ENCODE measurements around the gene EIF4B. TPM values are rescaled to one million over a fixed set of nuclear protein-coding genes. Genes with fewer than 3 reads are reported as not detected.

The EIF4B gene
- total and polyA plus RNA-seq, 2 experiments from 2014 or later: 141 to 584 TPM

- H3K4me1 ChIP-seq (ENCODE audit: insufficient read depth): peaks cover 18% of the 10 kb centered on the region; the same call in 1 of the 2 replicates
- 0 out of 2 replicates have a peak, but pooled peaks cover 9% of the 10 kb centered on the region for H3F3A ChIP-seq (replicated peaks; ENCODE audit: low read depth)
- peaks cover 15% of the 10 kb centered on the region for H3K27me3 Mint-ChIP-seq (ENCODE audit: insufficient read depth, low read depth, poor library complexity)
- no peaks in the 10 kb centered on the region; the same call in 2 of the 3 replicates for H3K9me3 Mint-ChIP-seq
- H3K27me3 ChIP-seq (ENCODE audit: insufficient read depth): peaks cover 17% of the 10 kb centered on the region; the same call in 1 of the 2 replicates
- H3K4me3 ChIP-seq: no peak overlapping the region
- TF ChIP-seq ZNF331 (CRISPR knock-in tag; IDR thresholded peaks at IDR 0.05; ENCODE audit: low read depth) (no peak), ETS1 (IDR thresholded peaks at IDR 0.05) (no peak), EZH2phosphoT487 (IDR thresholded peaks at IDR 0.05; ENCODE audit: unreplicated experiment) (no peak), JUNB (IDR thresholded peaks at IDR 0.05; ENCODE audit: unreplicated experiment) (no peak), CREB1 (CRISPR knock-in tag; IDR thresholded peaks at IDR 0.05; ENCODE audit: low read depth) (no peak), STAT1 (IDR thresholded peaks at IDR 0.05; ENCODE audit: unreplicated experiment) (no peak), ZNF462 (CRISPR knock-in tag; IDR thresholded peaks at IDR 0.05) (no peak), ZNF114 (CRISPR knock-in tag; IDR thresholded peaks at IDR 0.05) (no peak), NANOG (IDR thresholded peaks at IDR 0.05; ENCODE audit: borderline replicate concordance) (no peak)
- TF ChIP-seq, protein P1, sequence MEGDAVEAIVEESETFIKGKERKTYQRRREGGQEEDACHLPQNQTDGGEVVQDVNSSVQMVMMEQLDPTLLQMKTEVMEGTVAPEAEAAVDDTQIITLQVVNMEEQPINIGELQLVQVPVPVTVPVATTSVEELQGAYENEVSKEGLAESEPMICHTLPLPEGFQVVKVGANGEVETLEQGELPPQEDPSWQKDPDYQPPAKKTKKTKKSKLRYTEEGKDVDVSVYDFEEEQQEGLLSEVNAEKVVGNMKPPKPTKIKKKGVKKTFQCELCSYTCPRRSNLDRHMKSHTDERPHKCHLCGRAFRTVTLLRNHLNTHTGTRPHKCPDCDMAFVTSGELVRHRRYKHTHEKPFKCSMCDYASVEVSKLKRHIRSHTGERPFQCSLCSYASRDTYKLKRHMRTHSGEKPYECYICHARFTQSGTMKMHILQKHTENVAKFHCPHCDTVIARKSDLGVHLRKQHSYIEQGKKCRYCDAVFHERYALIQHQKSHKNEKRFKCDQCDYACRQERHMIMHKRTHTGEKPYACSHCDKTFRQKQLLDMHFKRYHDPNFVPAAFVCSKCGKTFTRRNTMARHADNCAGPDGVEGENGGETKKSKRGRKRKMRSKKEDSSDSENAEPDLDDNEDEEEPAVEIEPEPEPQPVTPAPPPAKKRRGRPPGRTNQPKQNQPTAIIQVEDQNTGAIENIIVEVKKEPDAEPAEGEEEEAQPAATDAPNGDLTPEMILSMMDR (conservative IDR thresholded peaks at IDR 0.05; ENCODE audit: low read depth in 2 of 2): no peak
- TF ChIP-seq, protein P2, sequence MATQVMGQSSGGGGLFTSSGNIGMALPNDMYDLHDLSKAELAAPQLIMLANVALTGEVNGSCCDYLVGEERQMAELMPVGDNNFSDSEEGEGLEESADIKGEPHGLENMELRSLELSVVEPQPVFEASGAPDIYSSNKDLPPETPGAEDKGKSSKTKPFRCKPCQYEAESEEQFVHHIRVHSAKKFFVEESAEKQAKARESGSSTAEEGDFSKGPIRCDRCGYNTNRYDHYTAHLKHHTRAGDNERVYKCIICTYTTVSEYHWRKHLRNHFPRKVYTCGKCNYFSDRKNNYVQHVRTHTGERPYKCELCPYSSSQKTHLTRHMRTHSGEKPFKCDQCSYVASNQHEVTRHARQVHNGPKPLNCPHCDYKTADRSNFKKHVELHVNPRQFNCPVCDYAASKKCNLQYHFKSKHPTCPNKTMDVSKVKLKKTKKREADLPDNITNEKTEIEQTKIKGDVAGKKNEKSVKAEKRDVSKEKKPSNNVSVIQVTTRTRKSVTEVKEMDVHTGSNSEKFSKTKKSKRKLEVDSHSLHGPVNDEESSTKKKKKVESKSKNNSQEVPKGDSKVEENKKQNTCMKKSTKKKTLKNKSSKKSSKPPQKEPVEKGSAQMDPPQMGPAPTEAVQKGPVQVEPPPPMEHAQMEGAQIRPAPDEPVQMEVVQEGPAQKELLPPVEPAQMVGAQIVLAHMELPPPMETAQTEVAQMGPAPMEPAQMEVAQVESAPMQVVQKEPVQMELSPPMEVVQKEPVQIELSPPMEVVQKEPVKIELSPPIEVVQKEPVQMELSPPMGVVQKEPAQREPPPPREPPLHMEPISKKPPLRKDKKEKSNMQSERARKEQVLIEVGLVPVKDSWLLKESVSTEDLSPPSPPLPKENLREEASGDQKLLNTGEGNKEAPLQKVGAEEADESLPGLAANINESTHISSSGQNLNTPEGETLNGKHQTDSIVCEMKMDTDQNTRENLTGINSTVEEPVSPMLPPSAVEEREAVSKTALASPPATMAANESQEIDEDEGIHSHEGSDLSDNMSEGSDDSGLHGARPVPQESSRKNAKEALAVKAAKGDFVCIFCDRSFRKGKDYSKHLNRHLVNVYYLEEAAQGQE (IDR thresholded peaks at IDR 0.05; ENCODE audit: unreplicated experiment): no peak
- peaks cover 10% of the 10 kb centered on the region for H4K20me1 ChIP-seq (replicated peaks; ENCODE audit: insufficient read depth)
- H2AFZ ChIP-seq: no peak overlapping the region
- H3K4me1 Mint-ChIP-seq: peaks cover 15% of the 10 kb centered on the region
- H3K36me3 ChIP-seq (ENCODE audit: insufficient read depth): no peaks in the 10 kb centered on the region
- no peak overlapping the region for H3K4me2 ChIP-seq
- no peak overlapping the region for H3K27ac ChIP-seq (ENCODE audit: low read depth)
- H3K4me3 Mint-ChIP-seq: no peak overlapping the region
- H3K36me3 Mint-ChIP-seq (ENCODE audit: low read depth): peaks cover 11% of the 10 kb centered on the region
- H3K27ac Mint-ChIP-seq: no peak overlapping the region
- 0 out of 2 replicates have a peak, but pooled peaks cover 9% of the 10 kb centered on the region for H3K79me2 ChIP-seq (replicated peaks; ENCODE audit: insufficient read depth)
- ATAC-seq (no peak), DNase-seq (ENCODE audit: low spot score) (no peak)
- no peaks in the 10 kb centered on the region for H3K9me2 ChIP-seq (ENCODE audit: insufficient read depth)
Measured at GRCh38 chr12:53056296-53056695, 50.0 kb downstream of the EIF4B start.
